Iris pigment epithelial cell (primary cell): ENCODE data around the gene KRT80.

Experiments used
- DNase-seq: peaks from one replicate; pipeline ENCODE4 v3.0.0-alpha.2; 2011; ENCODE audit warnings: low read depth

The KRT80 gene

DNA sequence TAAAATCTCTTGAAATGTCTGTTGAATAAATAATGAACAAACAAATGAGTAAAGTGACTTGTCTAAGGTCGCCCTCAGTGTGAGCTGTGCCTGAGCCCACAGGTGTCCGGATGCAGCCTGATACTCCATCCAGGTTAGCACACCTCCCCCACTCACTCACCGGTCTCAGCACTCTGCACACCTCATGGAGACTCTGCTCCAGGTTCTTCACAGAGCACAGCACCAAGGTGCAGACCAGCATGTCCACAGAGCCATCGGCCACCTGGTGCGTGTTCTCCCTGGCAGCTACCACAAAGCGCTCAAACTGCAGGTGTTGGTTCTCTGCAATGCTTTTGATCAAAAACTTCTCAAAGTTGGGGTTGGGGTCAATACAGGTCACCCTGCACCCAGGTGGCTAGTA is 37.1 kb upstream of the KRT80 start:
- DNase-seq: no peak

DNA sequence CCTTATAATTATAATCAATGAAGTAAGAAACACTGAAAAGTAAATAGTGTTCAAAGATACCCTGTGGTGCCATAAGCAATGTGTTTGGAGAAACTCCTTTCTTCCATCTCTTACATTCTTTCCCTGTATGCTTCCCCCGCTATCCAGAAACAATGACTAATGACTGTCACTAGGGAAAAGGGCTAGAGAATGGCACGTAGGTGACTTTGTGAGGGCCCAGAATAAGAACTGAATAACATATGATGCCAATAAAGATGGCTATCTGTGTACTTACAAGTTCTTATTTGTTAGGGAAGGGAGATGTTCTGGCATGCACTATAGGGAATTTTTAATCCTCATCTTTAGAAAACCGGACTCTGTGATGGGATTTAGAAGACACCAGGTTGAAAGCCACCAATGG is 36.6 kb upstream of the KRT80 start:
- DNase-seq: no peak

DNA sequence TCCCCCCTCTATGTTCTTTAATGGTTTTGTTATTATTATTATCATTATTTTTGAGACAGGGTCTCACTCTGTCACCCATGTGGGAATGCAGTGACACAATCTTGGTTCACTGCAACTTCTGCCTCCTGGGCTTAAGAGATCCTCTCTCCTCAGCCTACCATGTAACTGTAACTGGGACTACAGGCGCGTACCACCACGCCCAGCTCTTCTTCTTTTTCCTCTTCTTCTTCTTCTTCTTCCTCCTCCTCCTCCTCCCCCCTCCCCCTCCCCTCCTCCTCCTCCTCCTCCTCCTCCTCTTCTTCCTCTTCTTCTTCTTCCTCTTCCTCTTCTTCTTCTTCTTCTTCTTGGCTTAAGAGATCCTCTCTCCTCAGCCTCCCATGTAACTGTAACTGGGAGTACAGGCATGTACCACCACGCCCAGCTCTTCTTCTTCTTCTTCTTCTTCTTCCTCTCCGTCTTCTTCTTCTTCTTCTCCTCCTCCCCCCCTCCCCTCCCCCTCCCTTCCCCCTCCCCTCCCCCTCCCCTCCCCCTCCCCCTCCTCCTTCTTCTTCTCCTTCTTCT is 35.9 kb upstream of the KRT80 start:
- no peak for DNase-seq

DNA sequence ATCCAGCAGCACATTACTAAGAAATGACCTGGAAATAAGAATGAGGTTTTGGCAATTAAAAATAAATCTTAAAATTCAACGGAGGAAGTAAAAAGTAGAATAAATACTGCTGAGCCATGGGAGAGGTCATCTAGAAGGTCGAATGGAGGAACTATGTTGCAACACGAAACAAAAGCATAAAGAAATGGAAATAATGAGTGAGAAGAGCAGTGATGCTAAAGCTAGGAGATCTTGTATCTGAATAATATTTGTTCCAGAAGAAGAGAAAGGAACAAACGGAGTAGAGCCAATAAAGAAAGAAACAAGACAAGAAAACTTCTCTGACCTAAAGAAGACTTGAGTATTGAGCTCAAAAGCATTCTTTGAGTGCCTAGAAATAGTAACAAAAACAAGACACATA is 34.6 kb upstream of the KRT80 start:
- DNase-seq: peak; percentile 63

DNA sequence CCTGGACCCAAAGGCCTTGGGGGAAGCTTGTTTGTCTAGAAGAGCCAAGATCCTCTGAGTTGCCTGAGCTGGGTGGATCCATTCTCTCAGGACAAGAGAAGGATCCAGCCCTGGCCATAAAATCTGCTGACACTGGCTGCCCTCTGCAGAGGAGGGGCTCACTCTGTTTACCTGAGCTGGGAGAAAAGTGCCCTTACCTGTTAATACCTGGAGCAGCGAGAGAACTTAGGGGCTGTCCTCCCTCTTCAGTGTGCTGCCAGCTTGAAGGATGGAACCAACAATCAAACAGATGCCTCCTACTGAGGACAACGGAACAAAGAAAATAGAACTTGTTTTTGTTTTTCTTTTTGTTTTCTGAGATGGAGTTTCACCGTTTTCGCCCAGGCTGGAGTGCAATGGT is 33.9 kb upstream of the KRT80 start:
- no peak for DNase-seq

DNA sequence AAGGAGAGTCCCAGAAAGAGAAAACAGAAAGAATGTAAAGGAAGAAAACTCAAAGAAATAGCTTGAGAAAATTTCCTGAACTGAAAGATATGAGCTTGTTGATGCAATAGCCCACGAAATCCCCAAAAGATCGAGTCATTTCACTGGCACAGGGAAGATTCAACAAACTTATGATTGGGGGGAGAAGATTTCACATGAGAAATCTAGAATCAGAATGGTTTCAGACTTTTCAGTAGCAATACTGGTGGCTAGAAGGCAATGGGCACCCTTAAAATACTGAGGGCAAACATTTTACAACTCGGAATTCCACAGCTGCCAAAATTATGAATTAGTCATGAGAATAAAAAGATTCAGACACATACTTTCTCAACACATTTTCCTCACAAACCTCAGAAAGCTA is 32.3 kb upstream of the KRT80 start:
- DNase-seq: peak; percentile 77

DNA sequence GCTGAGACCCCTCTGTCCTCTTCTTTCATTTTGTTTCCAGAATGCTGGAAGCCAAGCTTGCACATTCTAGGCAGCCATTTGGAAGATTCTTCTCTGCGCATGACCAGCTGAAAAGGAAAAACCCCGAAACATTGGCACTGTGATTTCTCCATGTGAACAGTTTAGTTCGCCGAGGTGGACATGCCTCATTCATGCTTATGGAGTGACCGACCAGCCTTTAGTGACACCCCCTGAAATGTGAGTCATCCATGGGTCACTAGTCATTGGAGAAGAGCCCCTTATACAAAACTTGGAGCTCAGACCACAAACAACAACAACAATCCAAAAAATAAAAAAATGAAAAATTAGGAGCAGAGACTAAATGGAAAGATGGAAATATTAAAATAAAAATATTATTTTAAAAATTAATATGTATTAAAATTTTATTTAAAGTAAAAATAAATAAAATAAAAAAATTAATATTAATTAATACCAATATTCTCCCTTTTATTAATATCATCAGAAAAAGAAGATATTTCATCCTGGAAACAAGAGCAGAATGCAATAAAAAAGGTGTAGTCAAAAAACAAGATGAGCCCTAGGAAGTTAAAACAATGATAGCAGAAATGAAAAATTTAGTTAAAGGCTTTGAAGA is 31.7 kb upstream of the KRT80 start:
- DNase-seq: no peak

DNA sequence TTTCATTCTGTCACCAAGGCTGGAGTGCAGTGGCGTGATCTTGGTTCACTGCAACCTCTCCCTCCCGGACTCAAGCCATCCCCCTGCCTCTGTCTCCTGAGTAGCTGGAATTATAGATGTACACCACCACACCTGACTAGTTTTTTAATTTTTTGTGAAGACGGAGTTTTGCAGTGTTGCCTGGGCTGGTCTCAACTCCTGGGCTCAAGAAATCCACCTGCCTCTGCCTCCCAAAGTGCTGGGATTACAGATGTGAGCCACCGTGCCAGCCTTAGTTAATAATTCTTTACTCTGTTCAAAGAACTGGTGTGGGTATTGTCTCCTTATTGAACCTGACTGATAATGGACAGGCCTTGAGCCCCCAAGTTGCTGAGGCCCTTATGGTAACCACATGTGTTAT is 30.9 kb upstream of the KRT80 start:
- no peak for DNase-seq

DNA sequence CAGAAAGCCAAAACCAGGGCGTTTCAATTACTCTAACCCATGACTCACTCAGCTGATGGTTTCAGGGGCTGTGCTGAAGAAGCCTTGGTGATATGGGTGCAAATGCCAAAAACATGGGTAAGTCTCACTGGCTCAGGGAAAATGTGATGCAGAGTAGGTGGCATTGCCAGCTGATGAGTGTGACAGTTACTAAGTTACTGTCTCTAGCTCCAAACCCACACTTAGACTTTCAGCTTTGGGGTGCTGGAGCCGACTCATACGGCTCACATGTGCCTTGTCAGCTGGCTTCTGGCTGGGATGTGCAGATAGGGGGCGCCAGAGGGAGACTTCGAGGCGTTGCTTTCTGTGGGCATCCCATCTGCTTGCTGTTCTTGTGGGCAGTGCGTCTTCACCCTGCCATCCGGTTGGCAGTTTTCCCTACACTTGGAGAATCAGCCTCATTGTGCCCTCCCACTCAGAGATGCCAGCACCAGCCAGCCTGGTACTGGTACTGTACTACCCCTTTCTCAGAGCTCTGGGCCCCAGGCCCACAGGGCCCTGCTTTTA is 30.2 kb upstream of the KRT80 start:
- DNase-seq: peak; percentile 43

DNA sequence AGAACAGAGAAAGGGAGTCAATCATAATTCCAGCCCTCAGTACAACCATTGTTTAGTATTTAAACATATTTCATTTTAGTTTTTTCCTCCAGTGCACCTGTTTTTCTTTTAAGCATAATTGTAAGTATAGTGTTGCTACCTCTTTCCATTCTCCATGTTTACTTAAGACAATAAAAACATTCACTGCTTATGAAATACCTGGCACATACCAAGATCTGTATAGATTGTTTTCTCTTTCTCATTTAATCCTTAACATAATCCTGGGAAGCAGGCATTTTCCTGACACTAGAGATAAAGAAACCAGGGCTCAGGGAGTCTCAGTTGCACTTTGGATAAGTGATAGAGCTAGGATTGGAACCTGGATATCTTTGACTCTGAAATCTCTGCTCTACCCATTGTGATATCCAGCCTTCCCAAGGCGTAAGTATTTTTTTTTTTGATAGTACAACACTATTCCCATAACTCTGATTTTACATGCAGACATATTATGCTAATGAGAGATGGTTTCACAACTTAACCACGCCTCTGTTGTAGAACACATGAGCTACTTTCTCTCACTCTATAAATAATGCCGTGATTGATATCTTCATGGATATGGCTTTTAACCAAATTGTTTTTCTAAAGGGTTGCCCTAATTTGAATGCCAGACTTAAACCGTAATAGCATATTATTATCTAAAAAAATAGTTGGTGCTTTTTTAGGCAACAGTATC is 29.4 kb upstream of the KRT80 start:
- no peak for DNase-seq

DNA sequence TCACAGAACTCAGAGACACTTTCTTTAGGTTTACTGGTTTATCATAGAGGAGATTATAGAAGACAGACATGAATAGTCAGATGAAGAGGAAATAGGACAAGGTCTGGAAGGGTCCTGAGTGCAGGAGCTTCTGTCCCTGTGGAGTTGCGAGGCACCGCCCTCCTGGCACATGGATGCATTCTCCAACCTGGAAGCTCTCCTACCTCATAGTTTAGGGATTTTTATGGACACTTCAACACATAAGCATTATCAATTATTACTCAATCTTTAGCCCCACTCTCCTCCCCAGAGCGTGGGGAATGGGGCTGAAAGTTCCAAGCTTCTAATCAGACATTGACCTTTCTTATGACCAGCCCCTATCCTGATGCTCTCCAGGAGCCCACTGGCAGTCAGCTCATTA is 28.7 kb upstream of the KRT80 start:
- no peak for DNase-seq

DNA sequence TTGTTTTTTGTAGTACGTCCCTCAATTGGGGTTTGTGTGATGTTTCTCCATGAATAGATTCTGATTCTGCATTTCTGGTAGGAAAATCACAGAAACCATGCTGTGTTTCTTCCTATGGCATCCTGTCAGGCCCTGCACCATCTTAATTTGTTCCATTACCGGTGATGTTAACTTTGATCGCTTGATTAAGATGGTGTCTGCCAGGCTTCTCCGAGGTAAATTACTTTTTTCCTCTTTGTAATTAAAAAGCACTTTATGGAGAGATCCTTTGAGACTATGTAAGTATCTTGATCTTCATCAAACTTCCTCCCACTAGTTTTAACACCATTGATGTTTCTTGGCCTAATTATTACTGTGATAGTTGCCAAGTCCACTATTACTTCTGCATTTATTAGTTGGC is 26.2 kb upstream of the KRT80 start:
- no peak for DNase-seq

DNA sequence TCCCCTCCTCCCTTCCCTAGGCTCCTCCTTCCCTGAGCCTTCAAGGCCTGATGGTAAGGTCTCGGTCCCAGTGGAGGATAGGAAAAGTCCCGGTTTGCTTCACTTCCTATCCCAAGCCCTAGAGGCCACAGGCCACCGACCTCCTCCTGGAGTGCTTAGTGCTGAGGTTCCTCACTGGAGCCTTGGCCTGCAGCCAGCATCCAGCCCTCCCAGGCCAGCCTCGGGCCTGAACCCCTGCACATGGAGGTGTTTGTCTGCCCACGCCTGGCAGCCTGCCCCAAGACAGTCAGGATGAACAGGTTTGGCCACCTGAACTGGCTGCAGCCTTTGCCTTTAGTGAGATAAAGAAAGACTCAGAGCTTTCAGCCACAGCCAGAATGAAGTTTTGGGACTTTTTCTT is 25.4 kb upstream of the KRT80 start:
- no peak for DNase-seq

DNA sequence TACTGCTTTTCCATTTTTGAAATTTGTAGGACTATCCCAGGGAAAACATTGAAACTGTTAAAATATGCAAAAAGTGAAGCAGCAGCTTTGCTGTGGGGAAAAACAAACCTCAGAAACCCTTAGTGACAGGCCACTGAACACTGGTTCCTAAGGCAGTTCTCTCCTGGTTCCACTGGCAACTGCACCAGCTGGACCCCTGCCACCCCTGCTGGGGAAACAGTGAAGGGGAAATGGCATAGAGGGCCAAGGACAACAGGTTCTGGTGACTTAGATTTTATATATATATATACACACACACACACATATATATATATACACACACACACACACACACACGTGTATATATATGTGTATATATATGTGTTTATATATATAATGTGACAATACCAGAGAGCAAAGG is 25.0 kb upstream of the KRT80 start:
- DNase-seq: no peak

DNA sequence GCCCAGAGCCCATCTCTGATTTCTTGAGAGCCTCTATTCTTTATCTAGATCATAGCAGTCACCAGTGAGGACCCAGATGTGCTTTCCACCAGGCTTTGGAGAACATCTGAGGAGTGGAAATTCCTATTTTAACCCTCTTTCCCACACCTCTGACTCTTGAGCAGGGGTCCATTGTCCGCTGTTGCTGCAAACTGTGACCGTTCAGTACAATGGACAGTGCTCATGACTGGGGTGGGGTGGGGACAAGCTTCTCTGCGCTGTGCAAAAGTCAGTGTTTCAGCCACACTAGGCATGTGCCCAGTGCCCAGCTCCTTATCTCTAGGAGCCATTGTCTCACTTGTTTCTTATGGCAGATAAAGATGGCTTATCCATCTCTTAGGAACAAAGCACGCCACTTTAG is 24.3 kb upstream of the KRT80 start:
- no peak for DNase-seq

DNA sequence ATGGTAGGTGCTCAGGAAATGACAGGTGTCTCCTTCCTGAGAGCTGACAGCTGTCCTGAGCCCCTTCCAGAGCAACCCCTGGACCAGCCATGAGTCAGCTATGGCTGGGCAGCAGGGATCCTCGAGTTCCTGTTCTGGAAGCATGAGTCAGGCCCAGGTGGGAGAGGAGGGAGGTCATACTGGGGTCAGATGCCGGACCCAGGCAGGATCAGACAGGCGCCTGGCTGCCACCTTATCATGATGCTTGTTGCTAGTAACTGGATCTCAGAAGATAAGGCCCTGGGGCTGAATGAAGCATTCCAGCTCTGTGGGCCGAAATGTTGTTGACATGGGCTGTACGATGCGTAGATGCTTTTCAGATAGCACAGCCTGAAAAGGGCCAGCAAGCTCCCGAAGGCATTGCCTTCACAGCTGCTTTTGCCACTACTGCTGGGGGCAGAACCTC is 23.8 kb upstream of the KRT80 start:
- DNase-seq: peak; percentile 81

DNA sequence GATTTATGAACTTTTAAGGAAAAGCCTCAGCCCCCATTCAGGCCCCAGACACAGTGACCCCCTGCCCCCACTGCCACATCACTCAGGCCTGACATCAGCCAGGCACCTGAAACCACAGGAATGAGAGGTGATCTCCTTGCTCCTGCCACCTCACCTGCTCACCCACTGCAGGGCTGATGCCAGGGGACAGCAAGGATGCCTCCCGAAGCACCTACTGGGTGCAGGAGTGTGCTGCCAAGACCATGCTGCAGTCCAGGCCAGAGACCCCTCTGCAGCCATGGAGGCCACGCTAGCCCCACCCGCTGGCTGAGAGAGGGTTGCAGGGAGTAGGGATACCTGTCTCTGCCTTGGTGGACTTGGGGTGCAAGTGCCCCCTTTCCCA is 22.6 kb upstream of the KRT80 start:
- DNase-seq: no peak

DNA sequence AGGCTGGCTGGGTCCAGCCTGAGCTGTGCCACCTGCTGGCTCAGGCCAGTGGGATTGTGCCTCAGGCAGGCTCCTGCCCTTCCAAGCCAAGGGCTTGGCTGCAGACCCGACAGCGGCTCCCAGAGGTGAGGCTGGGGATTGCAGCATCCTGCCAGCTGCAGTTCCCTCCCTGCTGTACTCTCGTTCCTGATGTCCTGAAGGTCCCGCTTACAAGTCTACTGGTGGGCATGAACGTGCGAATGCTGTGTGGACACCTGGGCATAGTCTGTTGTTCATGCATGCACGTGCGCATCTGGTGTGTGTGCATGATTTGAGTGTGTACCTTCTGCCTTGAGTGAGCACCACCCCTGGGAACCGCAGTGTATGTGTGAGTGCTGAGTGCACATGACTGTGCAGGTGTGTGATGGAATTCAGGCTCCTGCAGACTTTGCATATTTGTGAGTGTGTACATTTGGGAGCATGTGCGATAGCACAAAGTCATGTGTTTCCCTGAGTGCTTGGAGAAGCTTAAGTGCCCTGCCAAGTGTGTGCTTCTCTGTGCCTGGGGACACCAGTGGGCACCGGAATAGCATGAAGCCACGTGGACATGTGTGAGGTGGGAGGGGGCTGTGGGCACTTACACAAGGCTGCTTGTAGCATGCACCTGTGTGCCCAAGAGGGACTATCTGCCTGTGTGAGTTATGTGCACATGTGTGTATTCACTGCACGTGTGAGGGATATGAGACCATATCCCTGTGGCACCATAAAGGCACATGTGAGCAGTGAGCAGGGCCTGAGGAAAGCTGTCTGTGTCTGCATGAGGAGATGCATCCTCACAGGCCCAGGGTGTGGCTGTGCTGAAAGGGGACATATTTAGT is 22.0 kb upstream of the KRT80 start:
- DNase-seq: peak; percentile 70

DNA sequence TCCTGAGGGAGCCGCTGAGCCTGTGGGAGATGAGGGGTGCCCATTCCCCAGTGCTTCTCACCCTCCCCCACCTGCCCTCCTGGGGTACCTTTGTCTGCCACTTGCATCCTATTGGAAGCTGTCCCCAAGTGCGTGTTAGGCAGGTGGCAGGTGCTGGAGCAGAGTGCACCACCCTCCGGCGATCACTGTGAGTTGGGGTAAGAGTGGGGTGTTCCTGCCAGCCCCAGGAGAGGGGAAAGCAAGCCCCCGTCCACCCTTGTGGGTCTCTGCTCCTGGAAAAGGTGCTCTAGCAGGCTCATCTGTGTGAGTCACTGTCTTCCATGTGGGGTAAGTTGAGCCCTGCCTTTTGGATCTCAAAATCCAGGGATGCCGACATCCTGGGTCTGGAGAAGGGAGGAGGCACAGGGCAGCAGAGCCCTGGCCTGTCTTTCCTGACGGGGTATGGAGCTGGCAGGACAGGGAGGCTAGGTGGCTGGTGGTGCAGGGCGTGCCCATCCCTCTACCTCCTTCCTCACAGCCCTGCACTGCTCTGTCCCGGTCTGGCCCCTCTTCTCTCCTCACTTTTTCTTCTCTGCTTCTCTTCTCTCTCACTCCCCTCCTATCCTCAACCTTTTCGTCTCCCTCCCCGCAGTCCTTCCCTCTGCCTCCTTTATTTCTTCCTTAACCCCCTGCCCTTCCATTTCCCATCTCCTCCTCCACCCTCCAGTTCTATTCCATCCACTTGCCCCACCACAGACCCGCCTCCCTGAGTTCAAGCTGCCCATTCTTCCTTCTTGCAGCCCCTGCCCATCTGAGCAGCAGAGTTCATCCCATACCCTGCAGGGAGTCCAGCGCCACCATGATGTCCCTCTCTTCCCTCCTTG is 21.1 kb upstream of the KRT80 start:
- no peak for DNase-seq

DNA sequence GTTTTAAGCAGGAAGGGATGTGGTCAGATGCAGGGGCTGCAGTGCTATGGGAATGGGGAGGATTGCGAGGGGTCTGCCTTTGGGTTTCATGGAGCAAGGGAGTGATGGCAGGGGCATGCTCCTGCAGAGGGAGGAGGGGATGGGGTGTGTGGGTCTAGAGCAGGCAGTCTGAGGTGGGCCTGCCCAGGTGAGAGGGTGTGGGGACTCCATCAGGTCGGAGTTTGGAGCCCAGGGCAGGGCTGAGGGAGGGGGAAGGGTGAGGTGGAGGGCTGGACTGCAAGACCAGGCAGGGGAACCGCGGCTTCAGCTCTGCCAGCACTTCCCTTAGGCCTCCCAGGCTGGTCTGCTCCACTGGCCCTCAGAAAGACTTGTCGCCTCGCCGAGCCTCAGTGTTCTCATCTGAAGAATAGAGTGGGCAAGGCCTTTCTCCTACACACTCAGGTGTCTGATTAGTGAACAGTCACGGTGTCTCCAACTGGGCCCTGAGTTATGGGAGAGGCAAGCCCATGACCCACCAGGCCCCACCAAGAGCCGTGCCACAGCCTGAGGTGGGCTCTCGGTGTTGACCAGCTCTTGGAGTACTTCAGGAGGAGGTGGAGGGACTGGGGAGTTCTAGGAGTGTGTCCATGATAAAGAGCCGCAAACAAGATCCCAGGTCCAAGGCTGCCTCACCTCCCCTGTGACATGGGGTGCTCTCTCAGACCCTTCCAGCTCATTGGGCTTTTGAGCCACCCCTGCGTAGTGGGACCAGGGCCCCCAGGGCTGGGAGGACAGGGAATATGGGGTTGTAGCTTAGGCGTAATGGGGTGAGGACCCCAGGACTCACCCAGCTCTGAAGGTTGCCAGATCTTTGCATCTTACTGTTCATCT is 20.1 kb upstream of the KRT80 start:
- DNase-seq: no peak
